PC-9 (cell line): ENCODE data around the gene PLTP.

ENCODE experiments used
- EZH2 ChIP-seq: fragments of 200-600 bp; sonication (generic); IDR thresholded peaks from 2 replicates; pipeline ENCODE4 v1.8.0; 2017; ENCODE audit warnings: antibody characterized with exemption, low read depth
- TF ChIP-seq, protein P1 (sequence below): fragments of 200-600 bp; sonication (generic); conservative IDR thresholded peaks from 2 replicates; pipeline ENCODE4 v1.6.1; 2017; ENCODE audit warnings: mixed run types, antibody characterized with exemption, mild to moderate bottlenecking, moderate library complexity

- TF ChIP-seq, protein P1, sequence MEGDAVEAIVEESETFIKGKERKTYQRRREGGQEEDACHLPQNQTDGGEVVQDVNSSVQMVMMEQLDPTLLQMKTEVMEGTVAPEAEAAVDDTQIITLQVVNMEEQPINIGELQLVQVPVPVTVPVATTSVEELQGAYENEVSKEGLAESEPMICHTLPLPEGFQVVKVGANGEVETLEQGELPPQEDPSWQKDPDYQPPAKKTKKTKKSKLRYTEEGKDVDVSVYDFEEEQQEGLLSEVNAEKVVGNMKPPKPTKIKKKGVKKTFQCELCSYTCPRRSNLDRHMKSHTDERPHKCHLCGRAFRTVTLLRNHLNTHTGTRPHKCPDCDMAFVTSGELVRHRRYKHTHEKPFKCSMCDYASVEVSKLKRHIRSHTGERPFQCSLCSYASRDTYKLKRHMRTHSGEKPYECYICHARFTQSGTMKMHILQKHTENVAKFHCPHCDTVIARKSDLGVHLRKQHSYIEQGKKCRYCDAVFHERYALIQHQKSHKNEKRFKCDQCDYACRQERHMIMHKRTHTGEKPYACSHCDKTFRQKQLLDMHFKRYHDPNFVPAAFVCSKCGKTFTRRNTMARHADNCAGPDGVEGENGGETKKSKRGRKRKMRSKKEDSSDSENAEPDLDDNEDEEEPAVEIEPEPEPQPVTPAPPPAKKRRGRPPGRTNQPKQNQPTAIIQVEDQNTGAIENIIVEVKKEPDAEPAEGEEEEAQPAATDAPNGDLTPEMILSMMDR, result no peak
- TF ChIP-seq EZH2, result no peak
Observed at GRCh38 chr20:45953672-45954071, 41.7 kb upstream of the PLTP start.
